Muscle layer of duodenum (tissue), 2 donors: ENCODE measurements around the gene HOMER2.

ENCODE experiments used
- H3K27ac ChIP-seq: one replicate; pipeline ENCODE4 v1.7.0; 2013; ENCODE audit warnings: mild to moderate bottlenecking, low read length
- H3K27me3 ChIP-seq: one replicate; pipeline ENCODE4 v1.7.0; 2013; ENCODE audit warnings: low read depth, mild to moderate bottlenecking, control low read depth, low read length
- H3K36me3 ChIP-seq, 2 donors: one replicate each; pipeline ENCODE4 v1.7.0; 2013; ENCODE audit warnings: low read length in 2 of 2, control low read depth in 1 of 2, mild to moderate bottlenecking in 1 of 2; ENCODE audit not compliant: insufficient read depth in 2 of 2, control insufficient read depth in 1 of 2
- H3K4me1 ChIP-seq, 2 donors: one replicate each; pipeline ENCODE4 v1.7.0; 2013; ENCODE audit warnings: low read length in 2 of 2, mild to moderate bottlenecking in 2 of 2, control low read depth in 1 of 2, moderate library complexity in 1 of 2; ENCODE audit not compliant: insufficient read depth in 2 of 2, control insufficient read depth in 1 of 2
- H3K4me3 ChIP-seq, 2 donors: one replicate each; pipeline ENCODE4 v1.7.0; 2013; ENCODE audit warnings: low read length in 2 of 2, low read depth in 1 of 2, mild to moderate bottlenecking in 1 of 2
- H3K9me3 ChIP-seq, 2 donors: one replicate each; pipeline ENCODE4 v1.7.0; 2013; ENCODE audit warnings: low read length in 2 of 2, control low read depth in 1 of 2, mild to moderate bottlenecking in 1 of 2; ENCODE audit not compliant: control insufficient read depth in 1 of 2
- donor health status: healthy.

HOMER2 gene

GRCh38 chr15:82840166-82840565 is 112.4 kb downstream of the HOMER2 start:
- Histone ChIP-seq H3K27ac (no peak overlapping the region), H3K4me1 (no peaks in the 10 kb centered on the region), H3K36me3 (peaks cover 21 to 32% of the 10 kb centered on the region in 2 donors)

GRCh38 chr15:82839136-82839535 is 113.4 kb downstream of the HOMER2 start:
- no peaks in the 10 kb centered on the region for H3K27me3 ChIP-seq
- peaks cover 30 to 39% of the 10 kb centered on the region in 2 donors for H3K36me3 ChIP-seq
- no peak overlapping the region for H3K27ac ChIP-seq
- no peaks in the 10 kb centered on the region for H3K4me1 ChIP-seq
- H3K9me3 ChIP-seq, result no peaks in the 10 kb centered on the region
- H3K4me3 ChIP-seq, result no peak overlapping the region

More at GRCh38 chr15:82840166-82840565, 112.4 kb downstream of the HOMER2 start:
- no peaks in the 10 kb centered on the region for H3K9me3 ChIP-seq
- no peak overlapping the region for H3K4me3 ChIP-seq
- H3K27me3 ChIP-seq, result no peaks in the 10 kb centered on the region

GRCh38 chr15:82838096-82838735 is 114.3 kb downstream of the HOMER2 start:
- H3K27me3 ChIP-seq, result no peaks in the 10 kb centered on the region
- H3K4me3 ChIP-seq, result no peak overlapping the region
- no peaks in the 10 kb centered on the region for H3K4me1 ChIP-seq
- H3K27ac ChIP-seq, result no peak overlapping the region
- H3K36me3 ChIP-seq, result peaks cover 30 to 40% of the 10 kb centered on the region in 2 donors
- no peaks in the 10 kb centered on the region for H3K9me3 ChIP-seq

- Histone ChIP-seq H3K4me3 (no peak overlapping the region), H3K27me3 (no peaks in the 10 kb centered on the region), H3K36me3 (peaks cover 56 to 65% of the 10 kb centered on the region in 2 donors), H3K27ac (no peak overlapping the region), H3K9me3 (no peaks in the 10 kb centered on the region), H3K4me1 (no peaks in the 10 kb centered on the region)
Measured at GRCh38 chr15:82835391-82835917, 117.1 kb downstream of the HOMER2 start.

GRCh38 chr15:82833362-82833682 is 119.2 kb downstream of the HOMER2 start:
- H3K36me3 ChIP-seq, result peaks cover 71 to 81% of the 10 kb centered on the region in 2 donors
- H3K27me3 ChIP-seq, result no peaks in the 10 kb centered on the region
- H3K4me1 ChIP-seq, result no peaks in the 10 kb centered on the region
- H3K9me3 ChIP-seq, result no peaks in the 10 kb centered on the region
- H3K4me3 ChIP-seq, result no peak overlapping the region
- no peak overlapping the region for H3K27ac ChIP-seq

GRCh38 chr15:82832601-82833361 is 119.7 kb downstream of the HOMER2 start:
- H3K27me3 ChIP-seq, result no peaks in the 10 kb centered on the region
- H3K4me3 ChIP-seq, result no peak overlapping the region
- H3K4me1 ChIP-seq, result no peaks in the 10 kb centered on the region
- H3K9me3 ChIP-seq, result no peaks in the 10 kb centered on the region
- H3K27ac ChIP-seq, result peak overlapping the region; percentile 43
- H3K36me3 ChIP-seq, result peaks cover 74 to 85% of the 10 kb centered on the region in 2 donors

- Histone ChIP-seq H3K4me3 (no peak overlapping the region), H3K27me3 (no peaks in the 10 kb centered on the region), H3K36me3 (peaks cover 69 to 84% of the 10 kb centered on the region in 2 donors), H3K4me1 (no peaks in the 10 kb centered on the region), H3K27ac (peak overlapping the region; percentile 8), H3K9me3 (no peaks in the 10 kb centered on the region)
Measured at GRCh38 chr15:82831894-82832600, 120.5 kb downstream of the HOMER2 start.

- Histone ChIP-seq H3K4me1 (no peaks in the 10 kb centered on the region), H3K9me3 (no peaks in the 10 kb centered on the region), H3K36me3 (peaks cover 74 to 83% of the 10 kb centered on the region in 2 donors), H3K27ac (no peak overlapping the region), H3K4me3 (no peak overlapping the region), H3K27me3 (no peaks in the 10 kb centered on the region)
Measured at GRCh38 chr15:82830427-82831173, 121.9 kb downstream of the HOMER2 start.

GRCh38 chr15:82829234-82829633 is 123.3 kb downstream of the HOMER2 start:
- H3K9me3 ChIP-seq, result no peaks in the 10 kb centered on the region
- no peaks in the 10 kb centered on the region for H3K27me3 ChIP-seq
- H3K4me3 ChIP-seq, result no peak overlapping the region
- H3K36me3 ChIP-seq, result peaks cover 62 to 76% of the 10 kb centered on the region in 2 donors
- no peak overlapping the region for H3K27ac ChIP-seq
- no peaks in the 10 kb centered on the region for H3K4me1 ChIP-seq

GRCh38 chr15:82828075-82828474 is 124.4 kb downstream of the HOMER2 start:
- Histone ChIP-seq H3K4me3 (no peak overlapping the region), H3K4me1 (no peaks in the 10 kb centered on the region), H3K36me3 (peaks cover 59 to 68% of the 10 kb centered on the region in 2 donors), H3K9me3 (no peaks in the 10 kb centered on the region), H3K27ac (no peak overlapping the region), H3K27me3 (no peaks in the 10 kb centered on the region)

- Histone ChIP-seq H3K27me3 (no peaks in the 10 kb centered on the region), H3K27ac (no peak overlapping the region), H3K4me3 (no peak overlapping the region), H3K36me3 (peaks cover 25 to 45% of the 10 kb centered on the region in 2 donors), H3K9me3 (no peaks in the 10 kb centered on the region), H3K4me1 (no peaks in the 10 kb centered on the region)
Measured at GRCh38 chr15:82823049-82823448, 129.5 kb downstream of the HOMER2 start.
